Measurements from ENCODE around the gene RELA.

The RELA gene

GRCh38 chr11:65658174-65659021 lies 4.3 kb downstream of the RELA start:
- in situ Hi-C loops (cut with MboI; ENCODE audit: low sequenced_read_pairs, unreplicated experiment), result no loop called here
- DNase-seq (ENCODE audit: low spot score), result no peak
- TF ChIP-seq CTCF (IDR thresholded peaks at IDR 0.05; ENCODE audit: borderline replicate concordance, control extremely low read depth, extremely low read depth, insufficient read depth, missing control alignments), result no peak

DNA sequence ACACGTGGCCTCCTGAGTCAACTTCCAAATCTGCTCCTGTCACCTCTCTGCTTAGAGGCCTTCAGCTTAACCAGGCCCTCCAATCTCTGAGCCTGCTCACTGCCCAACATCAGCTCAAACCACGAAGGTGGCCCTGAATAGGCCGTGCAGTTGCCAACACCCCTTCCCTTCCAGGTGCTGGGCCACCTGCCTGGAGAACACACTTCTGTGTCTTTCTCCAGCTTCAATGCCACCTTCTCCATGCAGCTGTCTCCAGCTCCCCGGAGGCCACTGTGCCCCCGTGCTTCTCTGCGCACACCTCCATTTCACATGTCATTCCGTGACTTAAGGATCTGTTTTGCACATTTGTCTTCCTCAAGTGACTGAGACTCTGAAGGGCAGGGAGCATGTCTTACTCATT lies 5.3 kb downstream of the RELA start:
- DNase-seq (ENCODE audit: low spot score), result no peak
- TF ChIP-seq CTCF (IDR thresholded peaks at IDR 0.05; ENCODE audit: borderline replicate concordance, control extremely low read depth, extremely low read depth, insufficient read depth, missing control alignments), result no peak
- in situ Hi-C loops (cut with MboI; ENCODE audit: low sequenced_read_pairs, unreplicated experiment), result no loop called here

GRCh38 chr11:65655570-65656332 lies 7.0 kb downstream of the RELA start:
- TF ChIP-seq CTCF (IDR thresholded peaks at IDR 0.05; ENCODE audit: borderline replicate concordance, control extremely low read depth, extremely low read depth, insufficient read depth, missing control alignments), result no peak
- no peak for DNase-seq (ENCODE audit: low spot score)
- in situ Hi-C loops (cut with MboI; ENCODE audit: low sequenced_read_pairs, unreplicated experiment), result no loop called here

GRCh38 chr11:65654375-65655349 lies 8.1 kb downstream of the RELA start:
- DNase-seq (ENCODE audit: low spot score), result no peak
- in situ Hi-C loops (cut with MboI; ENCODE audit: low sequenced_read_pairs, unreplicated experiment), result no loop called here
- TF ChIP-seq CTCF (IDR thresholded peaks at IDR 0.05; ENCODE audit: borderline replicate concordance, control extremely low read depth, extremely low read depth, insufficient read depth, missing control alignments), result no peak

DNA sequence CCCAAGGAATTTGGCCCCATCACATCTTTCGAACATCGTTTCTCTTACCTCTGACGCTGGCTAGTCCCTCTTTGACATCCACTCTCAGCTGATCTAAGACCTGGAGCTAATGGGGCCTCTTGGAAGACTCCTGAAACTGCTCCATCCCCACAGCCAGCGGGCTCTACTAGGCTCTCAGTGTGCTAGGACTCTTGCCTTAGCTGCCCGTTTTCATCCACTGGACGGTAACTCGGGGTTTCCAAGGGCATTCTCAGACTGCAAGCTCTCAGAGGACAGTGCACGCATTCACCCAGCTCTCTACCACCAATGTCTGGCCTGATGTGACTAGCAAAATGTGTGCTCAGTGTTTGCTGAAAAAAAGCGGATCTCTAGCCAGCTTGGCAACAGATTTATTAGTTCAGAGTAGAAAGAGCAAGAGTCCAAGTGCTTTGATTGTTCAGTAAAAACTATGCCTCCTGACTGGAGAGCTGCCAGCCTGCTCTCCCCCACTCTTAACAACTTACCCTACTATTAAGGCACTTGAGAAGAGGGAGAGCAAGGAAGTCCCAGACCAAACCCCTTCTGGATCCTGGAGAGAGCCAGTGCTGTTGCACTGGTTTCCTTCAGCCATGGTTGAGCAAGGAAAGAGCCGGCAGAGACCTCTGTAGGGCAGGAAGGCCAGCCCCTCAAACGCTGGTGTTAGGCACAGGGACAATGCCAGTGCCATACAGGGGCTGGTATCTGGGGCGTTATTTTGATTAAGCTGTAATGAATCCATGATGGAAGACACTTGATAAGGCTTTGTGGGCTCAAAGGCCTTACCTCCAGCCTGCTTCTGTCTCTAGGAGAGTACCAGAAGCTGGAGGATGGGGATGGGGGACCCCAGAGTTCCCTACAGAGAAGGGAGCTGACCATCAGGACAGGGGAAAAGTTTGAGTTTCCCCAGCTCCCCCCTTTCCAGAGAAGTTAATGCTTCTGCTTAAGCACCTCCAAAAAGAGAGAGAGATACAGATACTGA lies 9.2 kb downstream of the RELA start:
- in situ Hi-C loops (cut with MboI; ENCODE audit: low sequenced_read_pairs, unreplicated experiment), result no loop called here
- no peak for DNase-seq (ENCODE audit: low spot score)
- TF ChIP-seq CTCF (IDR thresholded peaks at IDR 0.05; ENCODE audit: borderline replicate concordance, control extremely low read depth, extremely low read depth, insufficient read depth, missing control alignments), result no peak
